Kidney epithelial cell (primary cell): ENCODE measurements around the gene STK17A. TPM values are rescaled to one million over a fixed set of nuclear protein-coding genes. Genes with fewer than 3 reads are reported as not detected.
A peak's percentile ranks its signal among the peaks of the same experiment; 100 is the strongest.

Source experiments
- DNase-seq: peaks from one replicate; pipeline ENCODE4 v3.0.0-alpha.2; 2010; ENCODE audit warnings: low read depth
- H3K27me3 ChIP-seq: 2 replicates; pipeline ENCODE4 v1.6.0; 2011; ENCODE audit warnings: low read length; ENCODE audit not compliant: control insufficient read depth, insufficient read depth
- H3K36me3 ChIP-seq: 2 replicates; pipeline ENCODE4 v1.5.1; 2011; ENCODE audit warnings: low read length; ENCODE audit not compliant: control insufficient read depth, insufficient read depth
- H3K4me3 ChIP-seq: 2 replicates; pipeline ENCODE4 v1.5.1; 2011; ENCODE audit warnings: low read depth, mild to moderate bottlenecking, control low read depth, low read length
- total RNA-seq: library from RNA; depleted of rRNA; stranded (reverse); fragments of >200 nt; gene quantifications from 2 replicates; pipeline ENCODE4 v1.2.3, GENCODE V29; 2015
- TF ChIP-seq, protein P1 (sequence below): IDR thresholded peaks from 2 replicates; pipeline ENCODE4 v1.5.1; 2011; ENCODE audit warnings: mild to moderate bottlenecking, moderate library complexity, low read length, control low read depth, inconsistent platforms; ENCODE audit not compliant: insufficient read depth, poor library complexity, severe bottlenecking

STK17A gene
- total RNA-seq, 1 donor from 2014 or later, result 12.8 TPM

GRCh38 chr7:43643846-43644245, 60.9 kb downstream of the STK17A start:
- TF ChIP-seq, protein P1, sequence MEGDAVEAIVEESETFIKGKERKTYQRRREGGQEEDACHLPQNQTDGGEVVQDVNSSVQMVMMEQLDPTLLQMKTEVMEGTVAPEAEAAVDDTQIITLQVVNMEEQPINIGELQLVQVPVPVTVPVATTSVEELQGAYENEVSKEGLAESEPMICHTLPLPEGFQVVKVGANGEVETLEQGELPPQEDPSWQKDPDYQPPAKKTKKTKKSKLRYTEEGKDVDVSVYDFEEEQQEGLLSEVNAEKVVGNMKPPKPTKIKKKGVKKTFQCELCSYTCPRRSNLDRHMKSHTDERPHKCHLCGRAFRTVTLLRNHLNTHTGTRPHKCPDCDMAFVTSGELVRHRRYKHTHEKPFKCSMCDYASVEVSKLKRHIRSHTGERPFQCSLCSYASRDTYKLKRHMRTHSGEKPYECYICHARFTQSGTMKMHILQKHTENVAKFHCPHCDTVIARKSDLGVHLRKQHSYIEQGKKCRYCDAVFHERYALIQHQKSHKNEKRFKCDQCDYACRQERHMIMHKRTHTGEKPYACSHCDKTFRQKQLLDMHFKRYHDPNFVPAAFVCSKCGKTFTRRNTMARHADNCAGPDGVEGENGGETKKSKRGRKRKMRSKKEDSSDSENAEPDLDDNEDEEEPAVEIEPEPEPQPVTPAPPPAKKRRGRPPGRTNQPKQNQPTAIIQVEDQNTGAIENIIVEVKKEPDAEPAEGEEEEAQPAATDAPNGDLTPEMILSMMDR, result no peak
- no peaks in the 10 kb centered on the region for H3K27me3 ChIP-seq
- no peak for DNase-seq
- no peak overlapping the region for H3K4me3 ChIP-seq
- H3K36me3 ChIP-seq, result no peaks in the 10 kb centered on the region

DNA sequence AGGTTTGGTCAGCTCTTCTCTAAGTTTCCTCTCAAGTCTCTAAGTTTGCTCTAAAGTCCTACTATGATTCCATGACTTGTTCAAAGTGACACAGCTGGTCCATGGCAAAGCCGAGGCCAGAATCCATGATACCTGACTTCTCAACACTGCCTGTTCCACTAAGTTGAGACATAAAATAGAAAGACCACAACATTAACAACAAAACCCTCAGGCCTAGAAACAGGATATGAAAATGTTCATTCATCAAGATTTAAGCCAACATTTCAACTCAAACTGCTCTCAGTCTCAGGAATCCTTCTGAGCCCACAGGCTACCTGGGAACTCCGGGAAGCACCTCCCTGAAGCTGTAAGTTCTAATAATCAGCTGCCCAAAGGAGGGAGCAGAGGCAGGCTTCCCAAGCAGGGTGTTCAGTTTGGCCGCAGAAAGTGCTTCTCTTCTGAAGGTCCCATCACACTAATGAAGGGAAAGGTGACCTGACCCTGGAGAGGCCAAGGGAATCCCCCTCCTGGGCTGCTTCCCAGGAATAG, 62.9 kb downstream of the STK17A start:
- DNase-seq, result no peak
- Histone ChIP-seq H3K4me3 (no peak overlapping the region), H3K36me3 (no peaks in the 10 kb centered on the region), H3K27me3 (no peaks in the 10 kb centered on the region)
- TF ChIP-seq, protein P1, result no peak

GRCh38 chr7:43646603-43647338, 63.9 kb downstream of the STK17A start:
- DNase-seq, result no peak
- no peaks in the 10 kb centered on the region for H3K27me3 ChIP-seq
- no peaks in the 10 kb centered on the region for H3K36me3 ChIP-seq
- no peak overlapping the region for H3K4me3 ChIP-seq
- TF ChIP-seq, protein P1, result no peak

DNA sequence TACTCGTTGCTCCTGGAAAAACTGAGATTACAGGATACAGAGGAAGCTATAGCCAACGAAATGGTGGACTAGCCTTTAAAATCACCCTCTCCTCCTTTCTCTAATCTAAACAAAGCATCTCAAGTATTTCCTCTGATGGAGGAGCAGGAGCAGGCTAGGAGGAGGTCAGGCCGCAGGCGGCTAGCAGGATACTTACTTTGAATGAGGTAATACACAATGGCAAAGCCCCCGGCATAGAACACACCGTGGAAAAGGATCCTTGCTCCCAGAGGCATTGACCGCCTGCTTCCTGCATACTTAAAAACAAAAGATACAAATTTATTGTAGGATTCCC, 64.4 kb downstream of the STK17A start:
- DNase-seq, result no peak
- TF ChIP-seq, protein P1, result no peak
- no peak overlapping the region for H3K4me3 ChIP-seq
- no peaks in the 10 kb centered on the region for H3K27me3 ChIP-seq
- H3K36me3 ChIP-seq, result no peaks in the 10 kb centered on the region

GRCh38 chr7:43647673-43648472, 65.0 kb downstream of the STK17A start:
- DNase-seq, result peak; percentile 80
- H3K36me3 ChIP-seq, result no peaks in the 10 kb centered on the region
- H3K4me3 ChIP-seq, result no peak overlapping the region
- H3K27me3 ChIP-seq, result no peaks in the 10 kb centered on the region
- TF ChIP-seq, protein P1, result no peak
